SIG-M5 treated with dmso at 0.1 percent for 504 hours (cell line): Measurements from ENCODE around the gene MOCS2.

Experiments used
- DNase-seq: peaks from one replicate; lab custom pipeline; 2025; ENCODE audit not compliant: unreplicated experiment; lab: John Stamatoyannopoulos, UW

Gene MOCS2

DNA sequence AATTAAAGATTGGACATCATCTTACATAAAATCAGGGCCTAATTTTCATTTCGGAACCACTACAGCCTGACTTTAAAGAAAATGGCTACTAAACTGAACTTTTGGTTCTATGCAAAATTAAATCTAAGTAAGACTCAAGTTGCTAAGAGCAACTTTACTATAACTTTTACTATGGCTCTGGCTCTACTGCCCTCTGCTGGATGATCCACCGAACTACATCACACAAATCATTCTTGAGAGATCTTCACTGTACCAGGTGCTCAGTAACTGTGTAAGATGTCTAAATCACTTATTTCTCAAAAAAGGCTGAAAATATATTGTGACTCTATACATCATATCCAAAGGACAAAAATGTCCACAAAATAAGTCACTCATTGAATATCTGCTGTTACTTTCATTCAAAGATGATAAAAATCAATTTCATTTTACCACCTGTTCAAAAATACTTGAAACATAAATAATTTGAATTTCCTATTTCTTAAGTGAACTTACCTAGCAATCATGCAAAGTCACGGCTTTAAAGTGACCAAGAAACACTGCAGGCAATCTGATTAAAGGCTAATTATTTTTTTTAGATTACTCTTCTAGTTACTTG lies 13.5 kb downstream of the MOCS2 start:
- DNase-seq = peak; percentile 57

DNA sequence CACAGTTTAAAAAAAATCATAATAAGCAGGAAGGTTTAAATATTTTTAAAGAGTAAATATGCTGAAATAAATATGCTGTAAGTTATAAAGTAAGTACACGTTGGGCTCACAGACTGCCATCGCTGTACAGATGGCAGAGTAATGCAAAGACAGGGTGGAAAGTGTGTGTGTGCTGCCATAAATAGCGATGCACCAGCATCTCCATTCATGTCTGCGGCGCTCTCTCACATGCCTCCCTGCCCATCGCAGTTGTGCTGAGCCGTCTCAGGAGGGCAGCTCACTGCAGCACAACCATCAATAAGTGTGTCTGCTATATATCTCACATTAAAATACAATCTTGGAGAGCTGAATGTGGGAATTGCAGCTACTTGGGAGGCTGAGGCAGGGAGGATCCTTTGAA lies 14.3 kb downstream of the MOCS2 start:
- DNase-seq = no peak

DNA sequence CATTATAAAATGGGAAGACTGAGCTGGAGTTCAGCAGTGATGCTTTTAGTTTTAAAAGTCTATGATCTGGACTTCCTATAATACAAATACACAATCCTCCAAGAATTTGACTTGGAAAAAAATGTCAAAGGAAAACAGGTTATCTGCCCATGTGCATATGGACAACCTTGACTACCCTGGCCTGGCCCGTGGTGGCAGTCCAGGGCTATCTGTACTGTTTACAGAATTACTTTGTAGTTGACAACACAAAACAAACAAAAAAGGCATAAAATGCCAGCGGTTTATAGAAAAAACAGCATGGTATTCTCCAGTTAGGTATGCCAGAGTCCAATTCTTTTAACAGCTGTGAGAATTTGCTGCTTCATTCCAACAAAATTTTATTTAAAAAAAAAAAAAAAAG lies 17.3 kb downstream of the MOCS2 start:
- no peak for DNase-seq

DNA sequence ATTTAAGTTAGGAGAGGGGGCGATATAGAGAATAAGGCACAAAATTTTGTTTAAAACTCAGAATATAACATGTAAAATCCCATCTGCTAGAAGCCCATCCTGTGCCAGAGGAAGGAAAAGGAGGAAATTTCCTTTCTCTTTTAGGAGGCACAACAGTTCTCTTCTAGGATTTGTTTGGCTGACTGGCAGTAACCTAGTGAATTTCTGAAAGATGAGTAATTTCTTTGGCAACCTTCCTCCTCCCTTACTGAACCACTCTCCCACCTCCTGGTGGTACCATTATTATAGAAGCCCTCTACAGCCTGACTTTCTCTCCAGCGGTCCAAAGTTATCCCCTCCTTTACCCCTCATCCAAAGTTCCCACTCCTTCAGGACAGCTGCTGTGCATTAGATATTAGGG lies 18.3 kb downstream of the MOCS2 start:
- DNase-seq = no peak

DNA sequence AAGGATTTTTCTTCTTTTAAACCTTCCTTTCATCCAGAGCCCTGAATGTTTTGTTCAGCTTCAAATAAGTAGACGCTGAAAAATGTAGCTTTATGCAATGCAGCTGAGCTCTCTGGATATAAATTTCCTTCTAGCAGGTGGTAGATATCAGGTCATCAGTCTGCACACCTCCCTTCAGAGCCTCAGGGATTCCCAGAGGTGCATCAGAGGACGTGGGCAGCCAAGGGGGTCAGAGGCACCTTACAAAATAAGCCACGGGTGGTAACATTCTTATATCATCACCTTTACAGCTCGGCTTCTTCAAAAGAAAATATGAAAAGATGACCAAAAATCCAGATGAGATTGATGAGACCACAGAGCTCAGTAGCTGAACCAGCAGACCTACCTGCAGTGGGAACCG lies 19.3 kb downstream of the MOCS2 start:
- no peak for DNase-seq

DNA sequence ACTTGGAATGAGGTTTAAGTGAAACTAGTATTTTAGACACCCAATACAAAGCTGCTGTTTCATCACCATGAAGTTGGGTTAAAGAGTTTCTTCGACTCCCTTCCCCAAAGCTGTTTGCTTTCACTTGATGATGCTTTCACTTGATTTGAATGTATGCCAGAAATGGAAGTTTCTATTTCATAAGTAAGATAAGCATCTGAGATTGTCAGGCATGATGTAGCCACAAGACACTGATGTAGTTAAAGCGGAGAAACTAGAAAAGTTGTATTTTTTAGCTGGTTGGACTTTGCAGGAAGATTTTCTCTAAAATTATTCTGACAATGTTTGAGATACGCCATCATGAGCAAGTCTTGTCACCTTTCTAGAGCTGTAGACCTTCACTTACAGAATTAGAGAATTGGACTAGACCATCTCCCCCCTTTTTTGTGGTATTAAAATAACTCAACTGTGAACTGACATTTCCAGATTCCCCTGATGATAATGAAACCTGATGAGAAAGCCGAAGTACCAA lies 20.0 kb downstream of the MOCS2 start:
- DNase-seq = peak; percentile 12

DNA sequence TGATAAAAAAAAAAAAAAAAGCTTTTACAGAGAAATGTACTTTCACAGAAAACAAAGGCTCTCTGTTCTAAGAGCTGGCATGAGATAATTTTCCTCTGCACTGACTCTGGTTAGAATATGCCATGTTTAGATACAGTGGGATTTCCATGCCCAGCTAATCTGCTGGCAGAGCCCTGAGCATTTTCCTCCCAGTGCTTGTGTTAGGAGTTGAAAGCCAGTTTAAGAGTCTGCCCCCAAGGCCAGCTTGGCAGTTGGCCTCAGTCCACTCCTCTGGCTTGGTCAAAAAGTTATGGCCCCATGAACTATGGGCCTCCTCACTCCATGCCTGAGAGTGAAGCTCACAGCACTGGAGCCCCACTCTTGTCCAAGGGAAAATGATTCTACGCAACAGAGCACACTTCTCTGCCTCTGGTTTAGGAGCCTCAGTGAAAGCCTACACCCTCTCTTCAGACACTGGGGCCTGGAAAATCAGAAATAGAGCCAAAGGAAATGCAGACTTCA lies 21.9 kb downstream of the MOCS2 start:
- no peak for DNase-seq

DNA sequence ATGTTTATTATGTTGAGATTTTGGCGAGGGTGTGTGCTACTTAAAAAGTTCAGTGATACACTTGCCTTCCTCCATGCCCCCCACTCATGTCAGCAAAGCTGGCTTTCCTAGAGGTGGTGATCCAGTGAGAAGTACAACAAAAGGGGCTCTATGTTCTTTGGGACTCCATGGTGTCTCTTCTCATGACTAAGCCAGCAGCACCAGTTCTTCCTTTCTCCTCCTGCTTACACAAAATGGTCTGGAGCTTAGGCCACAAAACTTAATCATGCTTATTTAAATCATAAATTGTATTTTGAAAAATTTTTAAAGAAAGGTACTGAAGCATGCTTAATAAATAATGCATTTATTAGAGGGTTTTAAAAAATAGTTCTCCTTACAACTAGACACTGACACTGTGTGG lies 22.4 kb downstream of the MOCS2 start:
- DNase-seq = no peak

DNA sequence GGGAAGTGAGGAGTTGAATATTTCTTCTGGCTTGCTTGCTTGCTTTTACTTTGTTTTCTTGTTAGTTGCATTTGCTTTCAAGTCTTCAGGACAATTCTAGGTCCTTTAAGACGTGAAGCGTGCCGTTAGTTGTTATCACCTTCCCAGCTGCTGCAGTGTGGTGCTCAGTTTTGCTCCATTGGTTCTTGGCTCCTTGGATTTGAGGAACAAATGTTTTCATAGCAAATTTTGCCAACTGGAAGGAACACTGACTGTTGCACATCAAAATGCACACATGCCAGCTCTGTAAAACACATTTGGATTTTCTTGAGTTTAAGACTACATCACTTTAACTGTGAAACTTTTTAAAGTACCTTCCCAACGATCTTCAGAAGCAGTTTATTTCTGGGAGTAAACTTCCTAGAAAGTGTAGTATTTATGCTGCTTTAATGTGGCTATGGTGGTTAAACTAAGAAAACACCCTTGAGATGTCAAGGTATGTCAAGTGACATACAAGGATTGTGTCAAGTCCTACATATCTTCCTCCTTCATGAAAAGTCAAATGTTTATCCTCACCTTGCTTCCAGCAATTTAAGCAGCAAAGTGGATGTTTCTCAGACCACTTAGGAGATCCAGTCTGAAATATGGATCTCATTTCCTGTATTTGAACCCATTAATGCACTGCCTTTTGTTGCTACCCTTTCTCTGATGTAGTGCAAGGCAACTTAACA lies 24.9 kb downstream of the MOCS2 start:
- no peak for DNase-seq

DNA sequence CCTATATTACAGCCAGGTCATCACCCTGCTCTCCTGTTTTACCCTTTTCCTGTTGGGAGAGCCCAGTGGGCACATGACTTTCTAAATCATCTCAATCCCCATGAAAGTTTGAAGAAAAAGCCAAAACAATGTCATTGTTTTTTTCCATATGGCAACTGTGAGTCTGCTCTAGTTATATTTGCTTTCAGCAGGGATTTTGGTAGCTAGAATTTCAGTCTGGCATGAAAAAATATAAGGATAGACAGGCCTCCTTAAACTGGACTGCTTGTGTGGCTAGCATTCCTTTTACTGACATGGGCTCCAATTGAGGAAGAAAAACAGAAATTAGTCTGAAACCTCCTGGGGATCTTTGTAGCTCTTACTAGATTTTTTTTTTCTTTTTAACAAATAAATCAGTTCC lies 25.6 kb downstream of the MOCS2 start:
- DNase-seq = no peak

DNA sequence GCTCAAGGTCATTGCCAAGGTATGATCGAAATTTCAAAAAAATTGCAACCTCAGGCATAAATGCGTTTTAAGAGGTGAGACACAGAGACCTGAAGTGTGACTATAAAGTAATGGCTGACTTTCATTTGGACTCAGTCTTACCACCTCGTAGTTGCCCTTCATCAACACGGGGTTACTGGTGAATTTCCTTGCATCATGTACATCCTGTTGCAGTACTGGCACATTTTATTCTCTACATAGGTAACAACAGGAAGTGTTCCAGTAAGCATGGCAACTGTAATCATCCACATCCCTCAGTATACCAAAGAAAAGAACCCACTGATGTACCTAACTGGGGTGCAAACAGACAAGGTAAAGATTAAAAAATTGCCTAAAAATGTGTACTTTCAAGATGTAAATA lies 29.3 kb downstream of the MOCS2 start:
- DNase-seq = no peak

DNA sequence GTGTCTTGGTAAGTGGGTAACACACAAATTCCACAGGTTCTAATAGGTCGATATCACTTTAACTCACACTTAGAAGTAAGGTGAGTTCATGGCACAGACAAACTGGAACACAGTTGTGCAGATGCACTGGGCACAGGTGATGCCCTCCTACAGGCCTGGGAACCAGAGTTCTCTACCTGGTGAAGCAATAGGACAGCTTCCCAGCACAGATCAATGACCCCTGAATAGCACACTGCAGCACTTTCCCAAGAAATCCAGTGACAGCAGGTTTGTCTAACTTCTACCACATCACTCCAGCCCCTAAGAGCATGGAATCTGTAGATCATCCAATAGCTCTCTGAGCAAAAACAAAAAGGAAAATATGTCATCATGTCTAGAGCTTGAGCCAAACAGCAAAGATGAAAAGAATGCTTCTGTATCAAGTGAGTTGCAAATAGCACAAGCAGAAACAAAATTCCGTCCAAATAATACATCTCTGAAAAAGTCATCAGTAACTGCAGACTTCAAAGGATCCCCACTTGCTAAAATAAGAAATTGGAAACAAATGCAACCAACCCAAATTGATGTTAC lies 33.5 kb downstream of the MOCS2 start:
- no peak for DNase-seq

DNA sequence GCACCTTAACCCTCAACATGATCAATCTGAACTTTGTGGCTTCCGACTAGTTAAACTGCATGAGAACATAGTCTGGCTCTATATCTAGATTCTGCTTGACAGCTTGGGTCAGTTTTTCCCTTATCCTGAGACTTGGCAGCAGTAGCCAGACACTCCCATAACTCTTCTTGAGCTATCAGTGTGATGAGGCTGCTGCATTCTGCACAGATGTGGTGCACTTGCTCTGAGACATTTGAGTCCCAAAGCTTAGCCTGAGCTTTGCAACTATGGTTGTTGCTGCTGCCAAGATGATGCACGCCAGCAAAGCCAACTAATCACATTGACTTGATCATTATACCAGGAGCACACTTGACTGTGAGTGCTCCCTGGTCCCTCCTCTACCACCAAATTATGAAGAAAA lies 36.2 kb downstream of the MOCS2 start:
- no peak for DNase-seq

DNA sequence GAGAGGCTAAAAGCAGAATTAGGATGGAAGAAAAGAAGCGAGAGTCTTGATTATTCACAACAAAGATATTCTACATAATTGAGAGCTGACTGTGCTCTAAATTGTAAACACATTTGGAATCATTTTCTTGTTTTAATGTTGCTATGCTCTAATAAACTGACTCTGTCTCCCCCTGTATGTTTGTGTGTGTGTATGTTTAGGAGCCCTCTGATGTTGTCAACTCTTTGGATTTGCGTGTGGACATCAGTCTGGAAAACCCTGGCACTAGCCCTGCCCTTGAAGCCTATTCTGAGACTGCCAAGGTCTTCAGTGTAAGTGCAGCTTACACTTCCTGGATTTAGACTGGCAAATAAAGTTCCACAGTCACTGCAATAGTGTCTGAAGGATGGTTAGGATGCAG lies 37.8 kb downstream of the MOCS2 start:
- no peak for DNase-seq

DNA sequence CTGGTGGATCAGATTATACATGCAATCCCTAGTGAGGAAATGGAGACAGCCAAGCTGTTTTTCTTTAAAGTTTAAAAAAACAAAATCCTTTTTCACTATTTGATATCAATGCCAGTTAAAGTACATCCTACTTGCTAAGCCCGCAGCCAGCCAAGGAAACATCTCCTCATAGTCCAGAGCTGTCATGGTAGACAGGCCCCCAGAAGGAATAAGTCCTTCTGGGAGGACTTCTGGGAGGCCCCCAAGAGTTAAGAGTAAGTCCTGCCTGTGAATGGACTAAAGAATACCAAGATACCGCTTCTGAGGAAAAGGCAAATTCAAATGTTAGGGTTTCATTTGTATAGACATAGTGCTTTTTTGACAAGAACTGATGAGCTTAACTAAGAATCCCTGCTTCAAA lies 38.3 kb downstream of the MOCS2 start:
- DNase-seq = no peak

DNA sequence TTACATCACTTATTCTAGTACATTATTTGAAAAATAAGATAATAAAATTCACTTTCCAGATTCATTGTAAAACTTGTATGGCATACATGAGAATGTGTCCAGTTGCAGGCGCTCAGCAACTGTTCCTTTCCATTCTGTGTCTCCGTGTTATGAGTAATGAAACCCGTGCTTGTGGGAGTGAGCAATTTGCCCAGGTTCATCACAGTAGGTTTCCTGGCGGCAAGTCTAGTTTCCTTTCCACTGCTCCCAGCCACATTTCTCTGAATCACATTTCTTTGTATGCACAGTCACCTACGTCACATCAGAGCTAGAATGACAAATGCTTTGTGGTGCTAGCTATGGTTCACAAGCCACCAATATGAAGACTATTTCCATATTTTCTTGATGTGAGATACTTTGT lies 39.9 kb downstream of the MOCS2 start:
- DNase-seq = no peak

DNA sequence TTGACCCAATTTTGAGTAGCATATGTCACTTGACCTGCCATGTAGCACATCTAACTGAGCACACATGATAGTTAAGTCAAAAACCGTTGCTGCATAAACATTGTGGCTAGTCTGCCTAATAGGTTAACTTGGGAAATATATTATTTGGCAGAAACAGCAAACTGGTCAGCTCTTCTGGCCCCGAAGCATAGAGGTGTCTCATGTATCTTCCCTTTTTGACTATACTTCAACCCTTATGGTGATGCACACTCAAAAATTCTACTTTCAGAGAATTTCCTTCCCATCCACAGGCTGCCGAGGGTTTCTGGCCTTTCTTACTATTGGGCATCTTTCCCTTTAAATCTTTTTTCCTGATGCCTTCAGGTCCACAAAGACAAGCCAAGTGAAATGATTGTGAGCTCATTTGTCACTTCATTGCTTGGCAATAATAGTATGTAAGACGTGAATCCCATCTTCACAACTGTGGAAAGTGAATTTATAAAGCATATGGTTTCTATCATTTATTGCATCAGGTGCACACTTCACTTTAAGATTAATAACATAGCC lies 41.2 kb downstream of the MOCS2 start:
- no peak for DNase-seq

DNA sequence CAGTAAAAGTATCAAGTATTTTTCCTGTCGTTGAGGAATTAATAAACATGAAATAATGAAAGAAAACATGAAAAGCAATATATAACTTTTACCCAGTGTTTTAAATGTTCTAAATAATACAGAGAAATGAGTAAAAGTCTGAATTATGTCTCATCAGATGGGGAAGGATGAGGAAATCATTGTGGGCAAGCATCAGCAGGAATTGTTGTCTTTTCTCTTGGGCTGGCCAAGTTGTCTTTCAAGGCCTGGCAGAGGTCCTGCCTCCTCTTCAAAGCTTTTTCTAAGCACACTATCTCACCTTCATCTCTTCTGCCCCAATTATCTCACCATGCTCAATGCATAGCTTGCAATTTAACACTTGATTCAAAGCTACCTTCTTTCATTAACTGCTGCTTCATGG lies 41.9 kb downstream of the MOCS2 start:
- no peak for DNase-seq

DNA sequence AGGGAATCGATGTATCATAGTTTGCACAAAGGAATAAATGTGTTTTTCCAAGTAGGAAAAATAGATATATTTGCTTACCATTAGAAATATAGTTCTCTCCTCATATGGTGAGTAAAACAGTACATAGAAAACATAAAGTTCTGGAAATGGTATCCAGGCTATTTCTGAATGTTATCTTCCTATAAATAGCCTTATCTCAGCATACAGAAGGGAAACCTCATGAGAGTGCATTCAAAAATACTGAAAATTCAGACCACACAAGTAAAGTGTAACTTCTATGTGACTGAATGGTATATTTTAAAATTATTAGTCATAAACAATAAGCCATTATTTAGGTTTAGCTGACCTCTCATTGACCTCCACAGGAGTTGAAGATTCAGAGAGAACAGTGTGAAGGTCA lies 43.5 kb downstream of the MOCS2 start:
- no peak for DNase-seq

DNA sequence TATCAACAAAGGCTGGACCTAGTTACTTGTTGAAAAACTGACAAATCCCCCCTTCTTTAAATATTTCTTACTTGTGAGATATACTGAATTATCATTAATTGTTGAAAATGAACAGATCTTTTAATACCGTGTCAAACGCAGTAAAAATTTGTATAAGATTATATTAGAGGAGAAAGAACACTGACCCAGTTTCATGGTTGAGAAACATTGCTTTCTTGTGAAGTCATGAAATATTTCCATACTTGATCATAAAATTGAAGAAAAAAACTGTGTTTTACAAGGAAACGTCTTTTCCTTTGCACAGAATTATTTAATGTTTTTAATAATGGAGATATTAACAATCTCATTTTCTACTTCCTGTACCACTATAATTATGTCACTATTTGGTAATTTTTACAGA lies 45.8 kb downstream of the MOCS2 start:
- DNase-seq = no peak

DNA sequence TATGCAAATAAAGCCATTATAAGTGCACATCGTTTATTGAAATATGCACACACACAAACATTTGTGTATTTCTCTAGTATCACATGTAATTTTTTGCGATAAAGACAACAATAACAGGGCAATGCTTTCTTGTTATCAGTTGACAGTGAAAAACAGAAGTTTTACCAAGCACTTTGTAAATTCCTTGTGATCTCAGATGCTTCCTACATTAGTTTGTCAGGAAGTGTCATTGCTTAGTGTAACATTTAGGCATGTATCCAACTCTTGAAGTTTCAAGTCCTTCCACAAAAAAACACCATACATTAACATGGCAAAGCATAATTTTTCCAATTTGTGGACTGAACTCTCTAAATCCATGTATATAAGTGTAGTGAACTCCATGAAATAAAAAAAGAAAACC lies 46.4 kb downstream of the MOCS2 start:
- no peak for DNase-seq

DNA sequence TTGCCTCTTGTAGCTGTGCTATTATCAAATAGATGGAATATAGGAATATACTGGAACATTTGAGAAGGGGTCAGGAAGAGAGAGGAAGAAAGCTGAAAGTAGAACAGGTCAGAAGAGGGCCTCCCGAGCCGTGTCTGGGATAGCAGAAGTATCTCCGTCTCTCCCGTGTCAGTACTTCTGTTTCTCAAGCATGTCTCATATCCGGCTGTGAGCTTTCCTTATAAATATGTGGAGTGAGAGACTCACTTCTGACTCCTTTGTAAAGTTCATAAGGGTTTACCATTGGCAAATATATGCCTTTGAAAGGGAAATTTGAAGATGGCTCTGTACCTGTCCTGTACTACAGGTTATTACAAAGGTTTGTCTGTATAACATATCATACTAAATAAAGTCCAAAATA lies 50.3 kb downstream of the MOCS2 start:
- peak; percentile 33 for DNase-seq
